ENCODE data around the gene RBMS3. TPM values are rescaled to one million over a fixed set of nuclear protein-coding genes. Genes with fewer than 3 reads are reported as not detected.

Gene RBMS3
- total and polyA plus RNA-seq, 9 donors, result 11.6 to 79.2 (median 63.1) TPM

DNA sequence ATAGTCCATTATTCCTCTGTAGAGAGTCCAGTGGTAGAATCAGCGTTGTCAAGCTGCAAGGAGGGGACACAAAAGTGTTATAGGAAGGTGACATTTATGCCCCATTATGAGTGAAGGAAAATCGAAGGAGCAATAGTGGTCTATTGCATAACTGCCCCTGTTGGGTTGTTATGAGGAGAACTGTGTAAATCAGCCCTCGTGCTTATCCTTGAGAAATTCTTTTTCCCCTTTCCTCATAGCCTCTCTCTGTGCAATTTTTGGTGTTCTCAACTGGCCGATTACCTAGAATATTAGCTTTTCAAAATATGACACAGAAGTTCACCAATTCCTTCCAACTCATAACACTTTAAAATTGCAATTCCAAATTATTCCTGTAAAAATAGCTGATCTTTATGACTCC lies 286.6 kb downstream of the RBMS3 start:
- Histone ChIP-seq H3K4me3 (no peak overlapping the region), H3K36me3 (no peaks in the 10 kb centered on the region), H3K27me3 (no peaks in the 10 kb centered on the region), H3K27ac (no peak overlapping the region), H3K9me3 (no peaks in the 10 kb centered on the region), H3K4me1 (ENCODE audit: insufficient read depth) (peaks cover 3% of the 10 kb centered on the region)
- intact Hi-C loops (cut with DNase I), result no loop called here
- DNase-seq, result no peak
- TF ChIP-seq, protein P1, sequence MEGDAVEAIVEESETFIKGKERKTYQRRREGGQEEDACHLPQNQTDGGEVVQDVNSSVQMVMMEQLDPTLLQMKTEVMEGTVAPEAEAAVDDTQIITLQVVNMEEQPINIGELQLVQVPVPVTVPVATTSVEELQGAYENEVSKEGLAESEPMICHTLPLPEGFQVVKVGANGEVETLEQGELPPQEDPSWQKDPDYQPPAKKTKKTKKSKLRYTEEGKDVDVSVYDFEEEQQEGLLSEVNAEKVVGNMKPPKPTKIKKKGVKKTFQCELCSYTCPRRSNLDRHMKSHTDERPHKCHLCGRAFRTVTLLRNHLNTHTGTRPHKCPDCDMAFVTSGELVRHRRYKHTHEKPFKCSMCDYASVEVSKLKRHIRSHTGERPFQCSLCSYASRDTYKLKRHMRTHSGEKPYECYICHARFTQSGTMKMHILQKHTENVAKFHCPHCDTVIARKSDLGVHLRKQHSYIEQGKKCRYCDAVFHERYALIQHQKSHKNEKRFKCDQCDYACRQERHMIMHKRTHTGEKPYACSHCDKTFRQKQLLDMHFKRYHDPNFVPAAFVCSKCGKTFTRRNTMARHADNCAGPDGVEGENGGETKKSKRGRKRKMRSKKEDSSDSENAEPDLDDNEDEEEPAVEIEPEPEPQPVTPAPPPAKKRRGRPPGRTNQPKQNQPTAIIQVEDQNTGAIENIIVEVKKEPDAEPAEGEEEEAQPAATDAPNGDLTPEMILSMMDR (IDR thresholded peaks at IDR 0.05), result no peak
- TF ChIP-seq EP300 (IDR thresholded peaks at IDR 0.05) (no peak), POLR2A (IDR thresholded peaks at IDR 0.05) (no peak)
- WGBS, 3 donors, result 63 to 70% (median 68%) methylated on average over 4 of the region's 4 CpGs

DNA sequence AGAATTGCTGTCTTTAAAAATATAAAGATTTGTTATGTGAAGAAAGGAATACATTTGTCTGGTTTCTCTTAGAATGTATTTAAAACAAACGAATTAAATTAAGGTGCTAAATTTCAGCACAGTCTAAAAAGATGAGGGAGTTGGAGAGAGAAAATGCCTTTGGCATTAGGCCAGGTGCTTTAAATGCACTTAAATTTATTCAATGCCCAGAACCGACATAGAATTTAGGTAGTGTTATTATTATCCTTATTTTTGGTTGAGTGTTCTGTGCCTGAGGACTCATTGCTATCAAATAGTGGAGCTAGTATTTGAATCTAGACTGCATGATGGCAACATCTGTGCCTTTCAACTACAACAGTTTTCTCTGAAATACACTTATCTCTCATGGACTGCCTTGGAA lies 287.5 kb downstream of the RBMS3 start:
- Histone ChIP-seq H3K36me3 (no peaks in the 10 kb centered on the region), H3K27me3 (no peaks in the 10 kb centered on the region), H3K4me1 (ENCODE audit: insufficient read depth) (peaks cover 3% of the 10 kb centered on the region), H3K27ac (no peak overlapping the region), H3K9me3 (no peaks in the 10 kb centered on the region), H3K4me3 (no peak overlapping the region)
- intact Hi-C loops (cut with DNase I), result no loop called here
- TF ChIP-seq, protein P1 (IDR thresholded peaks at IDR 0.05), result no peak
- TF ChIP-seq POLR2A (IDR thresholded peaks at IDR 0.05) (no peak), EP300 (IDR thresholded peaks at IDR 0.05) (no peak)
- DNase-seq, result no peak
- WGBS, 3 donors, result 40 to 45% (median 41%) methylated on average over 2 of the region's 2 CpGs

DNA sequence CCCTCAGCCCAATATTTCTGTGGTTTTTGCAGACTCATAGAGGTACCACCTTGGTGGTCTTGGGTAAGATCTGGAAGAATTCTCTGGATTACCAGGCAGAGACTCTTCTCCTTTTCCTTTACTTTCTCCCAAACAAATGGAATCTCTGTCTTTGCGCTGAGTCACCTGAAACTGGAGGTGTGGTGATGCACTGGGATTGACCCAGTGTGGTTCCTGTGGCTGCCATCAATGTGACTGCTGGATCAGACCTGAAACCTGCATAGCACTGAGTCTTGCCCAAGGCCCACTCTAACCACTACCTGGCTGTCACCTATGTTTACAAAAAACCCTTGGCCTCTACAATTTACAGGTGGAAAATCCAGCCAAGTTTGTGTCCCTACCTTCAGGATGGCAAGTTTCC lies 295.3 kb downstream of the RBMS3 start:
- intact Hi-C loops (cut with DNase I), result no loop called here
- no peak overlapping the region for H3K27ac ChIP-seq
- WGBS, 3 donors, result 94 to 100% (median 100%) methylated on average over 1 of the region's 1 CpG
- H3K36me3 ChIP-seq, result no peaks in the 10 kb centered on the region
- no peak for DNase-seq
- H3K4me3 ChIP-seq, result no peak overlapping the region
- no peaks in the 10 kb centered on the region for H3K27me3 ChIP-seq
- peaks cover 5% of the 10 kb centered on the region for H3K4me1 ChIP-seq (ENCODE audit: insufficient read depth)
- no peaks in the 10 kb centered on the region for H3K9me3 ChIP-seq
- TF ChIP-seq, protein P1 (IDR thresholded peaks at IDR 0.05), result no peak
- TF ChIP-seq EP300 (IDR thresholded peaks at IDR 0.05) (no peak), POLR2A (IDR thresholded peaks at IDR 0.05) (no peak)

DNA sequence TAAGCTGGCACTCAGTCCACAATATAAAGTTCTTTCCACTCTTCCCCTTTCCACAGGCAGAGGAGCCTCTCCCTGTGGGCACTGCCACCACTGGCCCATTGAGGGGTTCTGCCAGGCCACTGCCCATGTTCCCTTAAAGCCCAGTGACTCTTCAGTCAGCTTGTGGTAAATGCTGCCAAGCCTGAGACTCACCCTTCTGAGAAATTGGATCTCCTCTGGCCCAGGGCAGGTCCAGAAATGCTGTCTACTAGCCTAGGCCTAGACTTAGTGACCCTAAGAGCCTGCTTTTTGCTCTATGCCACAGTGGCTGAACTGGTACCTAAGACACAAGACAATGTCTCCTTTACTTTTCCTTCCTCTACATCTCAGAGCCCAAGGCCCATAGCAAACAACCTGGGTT lies 295.8 kb downstream of the RBMS3 start:
- Histone ChIP-seq H3K4me3 (no peak overlapping the region), H3K9me3 (no peaks in the 10 kb centered on the region), H3K27ac (no peak overlapping the region), H3K36me3 (no peaks in the 10 kb centered on the region), H3K27me3 (no peaks in the 10 kb centered on the region), H3K4me1 (ENCODE audit: insufficient read depth) (peaks cover 5% of the 10 kb centered on the region)
- intact Hi-C loops (cut with DNase I), result no loop called here
- no peak for TF ChIP-seq POLR2A (IDR thresholded peaks at IDR 0.05)
- TF ChIP-seq, protein P1 (IDR thresholded peaks at IDR 0.05), result no peak
- DNase-seq, result no peak

DNA sequence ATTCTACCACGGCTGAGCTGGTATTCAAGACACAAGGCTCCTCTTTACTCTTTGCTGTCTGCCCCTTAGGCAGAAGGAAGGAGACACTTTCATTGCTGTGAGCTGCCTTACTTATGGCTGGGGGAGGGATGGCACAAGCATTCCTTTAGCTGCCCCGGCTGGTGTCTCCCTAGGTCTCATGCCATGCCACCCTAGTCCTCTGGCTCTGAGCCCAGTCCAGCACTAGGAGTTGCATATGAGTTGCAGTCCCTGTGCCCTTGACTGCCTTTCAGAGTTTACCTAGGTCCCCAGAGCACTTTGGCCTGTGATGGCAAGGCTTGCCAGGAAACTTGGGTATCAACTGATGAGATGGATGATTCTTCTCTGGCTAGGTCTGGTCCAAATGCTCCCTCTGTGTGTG lies 296.4 kb downstream of the RBMS3 start:
- Histone ChIP-seq H3K9me3 (no peaks in the 10 kb centered on the region), H3K4me3 (no peak overlapping the region), H3K4me1 (ENCODE audit: insufficient read depth) (peaks cover 5% of the 10 kb centered on the region), H3K27me3 (no peaks in the 10 kb centered on the region), H3K27ac (no peak overlapping the region), H3K36me3 (no peaks in the 10 kb centered on the region)
- TF ChIP-seq, protein P1 (IDR thresholded peaks at IDR 0.05), result no peak
- TF ChIP-seq EP300 (IDR thresholded peaks at IDR 0.05), result no peak
- TF ChIP-seq POLR2A (IDR thresholded peaks at IDR 0.05), result no peak
- WGBS, 3 donors, result 92 to 99% (median 97%) methylated on average over 2 of the region's 2 CpGs
- DNase-seq, result no peak
- intact Hi-C loops (cut with DNase I), result no loop called here
